Measurements from ENCODE around the gene SPATA6L.

GRCh38 chr9:4709380-4709779 is 43.1 kb upstream of the SPATA6L start:
- TF ChIP-seq CTCF (IDR thresholded peaks at IDR 0.05), result no peak
- no peak for TF ChIP-seq POLR2A (IDR thresholded peaks at IDR 0.05)

All from thyroid gland (tissue), 4 donors.